ENCODE results near the gene SETD2. TPM values are rescaled to one million over a fixed set of nuclear protein-coding genes. Genes with fewer than 3 reads are reported as not detected.

SETD2 gene
- total and polyA plus RNA-seq, 2 experiments from 2014 or later: 11.9 to 37.8 TPM

DNA sequence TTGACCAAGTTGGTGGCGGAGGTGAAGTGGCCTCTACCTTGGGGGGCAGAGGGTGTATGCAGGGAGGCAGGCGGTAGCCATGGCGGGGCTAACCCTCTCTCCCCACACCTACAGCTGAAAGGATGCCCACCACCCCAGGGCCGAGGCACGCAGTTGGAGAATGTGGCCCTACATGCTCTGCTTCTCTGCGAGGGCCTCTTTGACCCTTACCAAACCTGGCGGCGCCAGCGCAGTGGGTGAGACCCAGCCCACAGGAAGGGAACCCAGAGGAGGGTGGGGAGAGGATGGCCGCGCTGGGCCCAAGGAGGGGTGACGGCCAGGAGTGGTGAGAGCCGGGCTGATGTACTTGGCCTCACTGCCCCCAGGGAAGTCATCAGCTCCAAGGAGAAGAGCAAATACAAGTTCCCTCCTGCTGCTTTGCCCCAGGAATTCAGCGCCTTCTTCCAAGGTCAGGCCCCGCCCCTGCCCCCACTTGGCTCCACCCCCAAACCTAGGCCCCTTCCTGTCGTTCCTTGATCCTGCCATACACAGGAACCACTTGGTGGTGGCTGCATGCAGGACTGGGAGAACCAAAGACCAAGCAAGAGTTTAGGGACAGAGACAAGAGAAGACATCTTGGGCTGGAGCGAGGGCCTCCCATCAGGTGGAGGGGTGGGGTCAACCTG, 174.6 kb downstream of the SETD2 start:
- Histone ChIP-seq H3K79me2 (peaks cover 20% of the 10 kb centered on the region), H3K9me3 (ENCODE audit: low read depth) (no peaks in the 10 kb centered on the region), H3K27ac (no peak overlapping the region), H3K27me3 (no peaks in the 10 kb centered on the region), H3K4me3 (no peak overlapping the region), H3K36me3 (replicated peaks; ENCODE audit: insufficient read depth, low read depth) (no peaks in the 10 kb centered on the region), H3K4me1 (ENCODE audit: insufficient read depth) (peaks cover 16% of the 10 kb centered on the region), H3K4me2 (no peak overlapping the region), H2AFZ (no peak overlapping the region), H4K20me1 (ENCODE audit: insufficient read depth, poor library complexity, severe bottlenecking) (no peaks in the 10 kb centered on the region), H3K9me2 (replicated peaks; ENCODE audit: insufficient read depth) (no peaks in the 10 kb centered on the region)
- WGBS (ENCODE audit: low lambda C conversion rate, missing lambda C conversion rate): 92% methylated on average over 11 of the region's 17 CpGs
- TF ChIP-seq EZH2phosphoT487 (IDR thresholded peaks at IDR 0.05; ENCODE audit: low read depth, severe bottlenecking, unreplicated experiment): no peak
- no peak for DNase-seq (ENCODE audit: low spot score)

- no peak overlapping the region for H3K27ac ChIP-seq
- H3K79me2 ChIP-seq: peaks cover 24% of the 10 kb centered on the region
- no peaks in the 10 kb centered on the region for H3K9me2 ChIP-seq (replicated peaks; ENCODE audit: insufficient read depth)
- no peaks in the 10 kb centered on the region for H3K9me3 ChIP-seq (ENCODE audit: low read depth)
- no peaks in the 10 kb centered on the region for H4K20me1 ChIP-seq (ENCODE audit: insufficient read depth, poor library complexity, severe bottlenecking)
- TF ChIP-seq EZH2 (IDR thresholded peaks at IDR 0.05; ENCODE audit: borderline replicate concordance) (no peak), CTCF (IDR thresholded peaks at IDR 0.05; ENCODE audit: poor library complexity) (no peak), EZH2phosphoT487 (IDR thresholded peaks at IDR 0.05; ENCODE audit: low read depth, severe bottlenecking, unreplicated experiment) (no peak)
- H3K4me1 ChIP-seq (ENCODE audit: insufficient read depth): peaks cover 16% of the 10 kb centered on the region
- no peaks in the 10 kb centered on the region for H3K27me3 ChIP-seq
- H3K4me2 ChIP-seq: no peak overlapping the region
- DNase-seq (ENCODE audit: low spot score): no peak
- no peak overlapping the region for H2AFZ ChIP-seq
- H3K4me3 ChIP-seq: no peak overlapping the region
- no peaks in the 10 kb centered on the region for H3K36me3 ChIP-seq (replicated peaks; ENCODE audit: insufficient read depth, low read depth)
- WGBS (ENCODE audit: low lambda C conversion rate, missing lambda C conversion rate): 92% methylated on average over 4 of the region's 4 CpGs
These were observed 175.3 kb downstream of the SETD2 start for GRCh38 chr3:46988616-46989015.

GRCh38 chr3:46987743-46988401, 176.0 kb downstream of the SETD2 start:
- WGBS (ENCODE audit: low lambda C conversion rate, missing lambda C conversion rate): 76% methylated on average over 14 of the region's 16 CpGs
- TF ChIP-seq EZH2phosphoT487 (IDR thresholded peaks at IDR 0.05; ENCODE audit: low read depth, severe bottlenecking, unreplicated experiment) (no peak), EZH2 (IDR thresholded peaks at IDR 0.05; ENCODE audit: borderline replicate concordance) (no peak), CTCF (IDR thresholded peaks at IDR 0.05; ENCODE audit: poor library complexity) (no peak)
- H3K4me1 ChIP-seq (ENCODE audit: insufficient read depth): peaks cover 16% of the 10 kb centered on the region
- no peaks in the 10 kb centered on the region for H4K20me1 ChIP-seq (ENCODE audit: insufficient read depth, poor library complexity, severe bottlenecking)
- no peaks in the 10 kb centered on the region for H3K36me3 ChIP-seq (replicated peaks; ENCODE audit: insufficient read depth, low read depth)
- H2AFZ ChIP-seq: no peak overlapping the region
- no peaks in the 10 kb centered on the region for H3K9me3 ChIP-seq (ENCODE audit: low read depth)
- no peaks in the 10 kb centered on the region for H3K27me3 ChIP-seq
- peak; percentile 51 for DNase-seq (ENCODE audit: low spot score)
- peak overlapping the region; percentile 46 for H3K4me2 ChIP-seq
- no peak overlapping the region for H3K4me3 ChIP-seq
- no peaks in the 10 kb centered on the region for H3K9me2 ChIP-seq (replicated peaks; ENCODE audit: insufficient read depth)
- peaks cover 30% of the 10 kb centered on the region for H3K79me2 ChIP-seq
- H3K27ac ChIP-seq: no peak overlapping the region

DNA sequence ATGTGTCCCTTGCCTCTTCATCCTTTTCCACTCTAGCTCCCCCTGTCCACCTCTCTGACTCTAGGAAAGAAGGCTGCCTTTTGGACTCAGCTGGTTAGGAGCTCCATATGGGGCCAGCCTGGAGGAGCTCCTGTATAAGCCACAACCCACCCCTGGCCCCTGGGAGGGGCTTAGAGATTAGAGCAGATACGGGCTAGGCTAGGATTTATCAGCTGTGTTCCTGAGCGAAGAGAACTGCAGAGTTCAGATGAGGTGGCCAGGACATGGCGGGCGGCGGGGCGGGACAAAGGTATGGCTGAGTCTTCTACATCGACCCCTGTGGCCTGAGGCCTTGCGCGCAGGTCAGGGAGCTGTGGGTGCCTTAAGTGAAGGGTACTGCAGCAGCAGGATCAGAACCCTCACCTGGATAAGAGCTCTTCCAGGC, 176.6 kb downstream of the SETD2 start:
- no peaks in the 10 kb centered on the region for H3K36me3 ChIP-seq (replicated peaks; ENCODE audit: insufficient read depth, low read depth)
- no peak for TF ChIP-seq EZH2 (IDR thresholded peaks at IDR 0.05; ENCODE audit: borderline replicate concordance)
- no peak for TF ChIP-seq EZH2phosphoT487 (IDR thresholded peaks at IDR 0.05; ENCODE audit: low read depth, severe bottlenecking, unreplicated experiment)
- TF ChIP-seq CTCF (IDR thresholded peaks at IDR 0.05; ENCODE audit: poor library complexity): no peak
- peak; percentile 47 for DNase-seq (ENCODE audit: low spot score)
- WGBS (ENCODE audit: low lambda C conversion rate, missing lambda C conversion rate): 80% methylated on average over 9 of the region's 9 CpGs
- no peaks in the 10 kb centered on the region for H3K27me3 ChIP-seq
- H3K27ac ChIP-seq: peak overlapping the region; percentile 53
- H3K79me2 ChIP-seq: peaks cover 35% of the 10 kb centered on the region
- no peak overlapping the region for H2AFZ ChIP-seq
- no peaks in the 10 kb centered on the region for H4K20me1 ChIP-seq (ENCODE audit: insufficient read depth, poor library complexity, severe bottlenecking)
- H3K9me3 ChIP-seq (ENCODE audit: low read depth): no peaks in the 10 kb centered on the region
- peak overlapping the region; percentile 46 for H3K4me2 ChIP-seq
- no peak overlapping the region for H3K4me3 ChIP-seq
- peaks cover 18% of the 10 kb centered on the region for H3K4me1 ChIP-seq (ENCODE audit: insufficient read depth)
- H3K9me2 ChIP-seq (replicated peaks; ENCODE audit: insufficient read depth): no peaks in the 10 kb centered on the region
